ENCODE measurements around the gene DOCK10.

The DOCK10 gene

GRCh38 chr2:224968051-224968450, 74.2 kb downstream of the DOCK10 start:
- H3K4me2 ChIP-seq (ENCODE audit: insufficient read depth, low read length), result no peak overlapping the region

GRCh38 chr2:224966613-224967012, 75.7 kb downstream of the DOCK10 start:
- Histone ChIP-seq H3K36me3 (ENCODE audit: insufficient read depth, low read length) (no peaks in the 10 kb centered on the region), H3K4me2 (ENCODE audit: insufficient read depth, low read length) (no peak overlapping the region), H3K9ac (ENCODE audit: low read depth, low read length) (no peak overlapping the region), H3K9me3 (ENCODE audit: insufficient read depth, low read length, severe bottlenecking) (no peaks in the 10 kb centered on the region), H3K27ac (ENCODE audit: low read length) (no peak overlapping the region), H3K79me2 (ENCODE audit: insufficient read depth, low read length) (peaks cover 7% of the 10 kb centered on the region; the same call in 1 of the 2 replicates), H3K4me3 (ENCODE audit: low read depth in 1 of 2, low read length in 2 of 2) (no peak overlapping the region), H3K27me3 (ENCODE audit: insufficient read depth, low read length, poor library complexity) (no peaks in the 10 kb centered on the region), H2AFZ (ENCODE audit: low read depth, low read length) (no peak overlapping the region), H3K4me1 (ENCODE audit: insufficient read depth, low read length) (no peaks in the 10 kb centered on the region), H4K20me1 (ENCODE audit: insufficient read depth, low read length) (peaks cover 3% of the 10 kb centered on the region; the same call in 1 of the 2 replicates)
- no peak for TF ChIP-seq EZH2 (IDR thresholded peaks at IDR 0.05; ENCODE audit: borderline replicate concordance, low read depth, low read length, severe bottlenecking)
- DNase-seq, result no peak
- ATAC-seq (ENCODE audit: insufficient read depth, low read depth), result no peak

More at GRCh38 chr2:224968051-224968450, 74.2 kb downstream of the DOCK10 start:
- Histone ChIP-seq H3K79me2 (ENCODE audit: insufficient read depth, low read length) (peaks cover 7% of the 10 kb centered on the region; the same call in 1 of the 2 replicates), H3K36me3 (ENCODE audit: insufficient read depth, low read length) (no peaks in the 10 kb centered on the region), H3K4me3 (ENCODE audit: low read depth in 1 of 2, low read length in 2 of 2) (no peak overlapping the region), H3K27me3 (ENCODE audit: insufficient read depth, low read length, poor library complexity) (no peaks in the 10 kb centered on the region), H3K9ac (ENCODE audit: low read depth, low read length) (no peak overlapping the region), H4K20me1 (ENCODE audit: insufficient read depth, low read length) (peaks cover 3% of the 10 kb centered on the region; the same call in 1 of the 2 replicates), H3K4me1 (ENCODE audit: insufficient read depth, low read length) (no peaks in the 10 kb centered on the region), H3K27ac (ENCODE audit: low read length) (no peak overlapping the region), H2AFZ (ENCODE audit: low read depth, low read length) (no peak overlapping the region), H3K9me3 (ENCODE audit: insufficient read depth, low read length, severe bottlenecking) (no peaks in the 10 kb centered on the region)
- no peak for TF ChIP-seq CTCF (IDR thresholded peaks at IDR 0.05; ENCODE audit: borderline replicate concordance, extremely low read depth, low read length, poor library complexity, severe bottlenecking)
- DNase-seq, result no peak
- no peak for ATAC-seq (ENCODE audit: insufficient read depth, low read depth)

- Histone ChIP-seq H2AFZ (ENCODE audit: low read depth, low read length) (no peak overlapping the region), H3K79me2 (ENCODE audit: insufficient read depth, low read length) (peaks cover 6% of the 10 kb centered on the region), H3K4me1 (ENCODE audit: insufficient read depth, low read length) (no peaks in the 10 kb centered on the region), H3K27me3 (ENCODE audit: insufficient read depth, low read length, poor library complexity) (no peaks in the 10 kb centered on the region), H4K20me1 (ENCODE audit: insufficient read depth, low read length) (no peaks in the 10 kb centered on the region; the same call in 1 of the 2 replicates), H3K27ac (ENCODE audit: low read length) (no peak overlapping the region), H3K36me3 (ENCODE audit: insufficient read depth, low read length) (no peaks in the 10 kb centered on the region), H3K4me3 (ENCODE audit: low read depth in 1 of 2, low read length in 2 of 2) (no peak overlapping the region), H3K9ac (ENCODE audit: low read depth, low read length) (no peak overlapping the region), H3K4me2 (ENCODE audit: insufficient read depth, low read length) (no peak overlapping the region), H3K9me3 (ENCODE audit: insufficient read depth, low read length, severe bottlenecking) (no peaks in the 10 kb centered on the region)
- no peak for DNase-seq
- no peak for TF ChIP-seq CTCF (IDR thresholded peaks at IDR 0.05; ENCODE audit: borderline replicate concordance, extremely low read depth, low read length, poor library complexity, severe bottlenecking)
- no peak for TF ChIP-seq EZH2 (IDR thresholded peaks at IDR 0.05; ENCODE audit: borderline replicate concordance, low read depth, low read length, severe bottlenecking)
- ATAC-seq (ENCODE audit: insufficient read depth, low read depth), result no peak
Observed at GRCh38 chr2:224959556-224959955, 82.7 kb downstream of the DOCK10 start.

- H3K27ac ChIP-seq (ENCODE audit: low read length), result no peak overlapping the region
- no peak overlapping the region for H3K4me3 ChIP-seq (ENCODE audit: low read depth in 1 of 2, low read length in 2 of 2)
- no peaks in the 10 kb centered on the region for H3K27me3 ChIP-seq (ENCODE audit: insufficient read depth, low read length, poor library complexity)
- no peaks in the 10 kb centered on the region for H3K9me3 ChIP-seq (ENCODE audit: insufficient read depth, low read length, severe bottlenecking)
- H4K20me1 ChIP-seq (ENCODE audit: insufficient read depth, low read length), result no peaks in the 10 kb centered on the region; the same call in 1 of the 2 replicates
- no peak overlapping the region for H3K4me2 ChIP-seq (ENCODE audit: insufficient read depth, low read length)
- no peaks in the 10 kb centered on the region for H3K36me3 ChIP-seq (ENCODE audit: insufficient read depth, low read length)
- H3K4me1 ChIP-seq (ENCODE audit: insufficient read depth, low read length), result peaks cover 6% of the 10 kb centered on the region
- no peak overlapping the region for H2AFZ ChIP-seq (ENCODE audit: low read depth, low read length)
- no peak overlapping the region for H3K9ac ChIP-seq (ENCODE audit: low read depth, low read length)
- ATAC-seq (ENCODE audit: insufficient read depth, low read depth), result no peak
- TF ChIP-seq CTCF (IDR thresholded peaks at IDR 0.05; ENCODE audit: borderline replicate concordance, extremely low read depth, low read length, poor library complexity, severe bottlenecking) (no peak), EZH2 (IDR thresholded peaks at IDR 0.05; ENCODE audit: borderline replicate concordance, low read depth, low read length, severe bottlenecking) (no peak)
- H3K79me2 ChIP-seq (ENCODE audit: insufficient read depth, low read length), result peaks cover 6% of the 10 kb centered on the region
- DNase-seq, result no peak
Observed at GRCh38 chr2:224958873-224959272, 83.4 kb downstream of the DOCK10 start.

All from DND-41 (cell line).